Mesothelial cell of epicardium (in vitro differentiated cells): ENCODE measurements around the gene EXOC3L4. TPM values are rescaled to one million over a fixed set of nuclear protein-coding genes. Genes with fewer than 3 reads are reported as not detected.

Experiments used
- DNase-seq, 2 experiments: peaks; one replicate each; pipeline ENCODE4 v3.0.0; 2021; ENCODE audit warnings: low spot score in 2 of 2; ENCODE audit not compliant: unreplicated experiment in 2 of 2
- H3K27ac Mint-ChIP-seq: 2 replicates; pipeline ENCODE4 v1.8.0; 2021; ENCODE audit warnings: mixed read lengths
- H3K27me3 Mint-ChIP-seq: 2 replicates; pipeline ENCODE4 v1.8.0; 2021; ENCODE audit warnings: low read depth, mixed read lengths
- H3K36me3 Mint-ChIP-seq: 2 replicates; pipeline ENCODE4 v1.8.0; 2021; ENCODE audit warnings: mixed read lengths
- H3K4me1 Mint-ChIP-seq: 2 replicates; pipeline ENCODE4 v1.8.0; 2021; ENCODE audit warnings: mixed read lengths
- H3K4me3 Mint-ChIP-seq: 2 replicates; pipeline ENCODE4 v1.8.0; 2021; ENCODE audit warnings: mild to moderate bottlenecking, moderate library complexity, mixed read lengths
- H3K9me3 Mint-ChIP-seq: 2 replicates; pipeline ENCODE4 v1.8.0; 2021; ENCODE audit warnings: mixed read lengths
- CTCF ChIP-seq: fragments of 200-600 bp; sonication (generic); IDR thresholded peaks from one replicate; pipeline ENCODE4 v1.5.0; 2021; ENCODE audit warnings: antibody characterized with exemption; ENCODE audit not compliant: unreplicated experiment
- total RNA-seq: library from RNA; stranded (reverse); gene quantifications from 3 replicates; pipeline ENCODE4 v1.2.1, GENCODE V29; 2021

The EXOC3L4 gene
- total RNA-seq, 1 donor from 2014 or later = not detected

- Mint-ChIP-seq H3K27me3 (no peaks in the 10 kb centered on the region), H3K9me3 (no peaks in the 10 kb centered on the region), H3K4me1 (peaks cover 35% of the 10 kb centered on the region), H3K36me3 (no peaks in the 10 kb centered on the region), H3K27ac (no peak overlapping the region), H3K4me3 (no peak overlapping the region)
- DNase-seq = no peak
- TF ChIP-seq CTCF = no peak
Observed at GRCh38 chr14:103143506-103143905, 49.0 kb downstream of the EXOC3L4 start.

- H3K27ac Mint-ChIP-seq = no peak overlapping the region
- TF ChIP-seq CTCF = no peak
- H3K4me3 Mint-ChIP-seq = no peak overlapping the region
- H3K9me3 Mint-ChIP-seq = no peaks in the 10 kb centered on the region
- peaks cover 33% of the 10 kb centered on the region for H3K4me1 Mint-ChIP-seq
- no peaks in the 10 kb centered on the region for H3K36me3 Mint-ChIP-seq
- DNase-seq = no peak
- no peaks in the 10 kb centered on the region for H3K27me3 Mint-ChIP-seq
Observed at GRCh38 chr14:103144085-103144484, 49.6 kb downstream of the EXOC3L4 start.

GRCh38 chr14:103146141-103146709, 51.7 kb downstream of the EXOC3L4 start:
- no peak overlapping the region for H3K27ac Mint-ChIP-seq
- no peaks in the 10 kb centered on the region for H3K9me3 Mint-ChIP-seq
- H3K36me3 Mint-ChIP-seq = no peaks in the 10 kb centered on the region
- peaks cover 21% of the 10 kb centered on the region for H3K4me1 Mint-ChIP-seq
- no peak for DNase-seq
- H3K27me3 Mint-ChIP-seq = no peaks in the 10 kb centered on the region
- no peak for TF ChIP-seq CTCF
- H3K4me3 Mint-ChIP-seq = no peak overlapping the region

- no peak for DNase-seq
- TF ChIP-seq CTCF = no peak
- no peaks in the 10 kb centered on the region for H3K9me3 Mint-ChIP-seq
- H3K27ac Mint-ChIP-seq = no peak overlapping the region
- H3K27me3 Mint-ChIP-seq = no peaks in the 10 kb centered on the region
- H3K4me1 Mint-ChIP-seq = peaks cover 11% of the 10 kb centered on the region
- no peaks in the 10 kb centered on the region for H3K36me3 Mint-ChIP-seq
- no peak overlapping the region for H3K4me3 Mint-ChIP-seq
Observed at GRCh38 chr14:103149351-103150237, 55.1 kb downstream of the EXOC3L4 start.

- Mint-ChIP-seq H3K9me3 (no peaks in the 10 kb centered on the region), H3K27ac (no peak overlapping the region), H3K36me3 (no peaks in the 10 kb centered on the region), H3K27me3 (no peaks in the 10 kb centered on the region), H3K4me3 (no peak overlapping the region), H3K4me1 (peaks cover 11% of the 10 kb centered on the region)
- no peak for DNase-seq
- no peak for TF ChIP-seq CTCF
Observed at GRCh38 chr14:103151270-103151945, 56.9 kb downstream of the EXOC3L4 start.
